Glutamatergic neuron (in vitro differentiated cells): ENCODE results near the gene RECQL. TPM values are rescaled to one million over a fixed set of nuclear protein-coding genes. Genes with fewer than 3 reads are reported as not detected.

Experiments
- DNase-seq: peaks from one replicate; pipeline ENCODE4 v3.0.0; 2022
- H3K27ac Mint-ChIP-seq: one replicate; pipeline ENCODE4 v1.8.0; 2020; ENCODE audit warnings: mild to moderate bottlenecking, mixed read lengths, inconsistent platforms; ENCODE audit not compliant: unreplicated experiment
- H3K27me3 Mint-ChIP-seq: one replicate; pipeline ENCODE4 v1.8.0; 2020; ENCODE audit warnings: mild to moderate bottlenecking, moderate library complexity, mixed read lengths, inconsistent platforms; ENCODE audit not compliant: unreplicated experiment
- H3K36me3 Mint-ChIP-seq: one replicate; pipeline ENCODE4 v1.8.0; 2020; ENCODE audit warnings: mild to moderate bottlenecking, mixed read lengths, inconsistent platforms; ENCODE audit not compliant: unreplicated experiment
- H3K4me1 Mint-ChIP-seq: one replicate; pipeline ENCODE4 v1.8.0; 2020; ENCODE audit warnings: mild to moderate bottlenecking, low read depth, mixed read lengths, inconsistent platforms; ENCODE audit not compliant: unreplicated experiment
- H3K4me3 Mint-ChIP-seq: one replicate; pipeline ENCODE4 v1.8.0; 2020; ENCODE audit warnings: mild to moderate bottlenecking, mixed read lengths, inconsistent platforms; ENCODE audit not compliant: unreplicated experiment
- H3K9me3 Mint-ChIP-seq: one replicate; pipeline ENCODE4 v1.8.0; 2020; ENCODE audit warnings: mild to moderate bottlenecking, moderate library complexity, mixed read lengths, inconsistent platforms; ENCODE audit not compliant: unreplicated experiment
- long read RNA-seq: library from polyadenylated mRNA; unstranded; transcript quantifications from one replicate; pipeline ENCODE4 v2.0.0, GENCODE V29; 2020; ENCODE audit not compliant: unreplicated experiment
- total RNA-seq: library from RNA; stranded (reverse); fragmentation: NEBNext Ultra II Directional; extraction: Animal tissue kit (Norgen Biotek cat#: 25700); gene quantifications from one replicate; pipeline ENCODE4 v1.2.1, GENCODE V29; 2021; ENCODE audit not compliant: unreplicated experiment
- TF ChIP-seq, protein P1 (sequence below): fragments of 200-600 bp; sonication (generic); IDR thresholded peaks from one replicate; pipeline ENCODE4 v1.5.0; 2021; ENCODE audit not compliant: partially characterized antibody, unreplicated experiment

The RECQL gene, protein sequence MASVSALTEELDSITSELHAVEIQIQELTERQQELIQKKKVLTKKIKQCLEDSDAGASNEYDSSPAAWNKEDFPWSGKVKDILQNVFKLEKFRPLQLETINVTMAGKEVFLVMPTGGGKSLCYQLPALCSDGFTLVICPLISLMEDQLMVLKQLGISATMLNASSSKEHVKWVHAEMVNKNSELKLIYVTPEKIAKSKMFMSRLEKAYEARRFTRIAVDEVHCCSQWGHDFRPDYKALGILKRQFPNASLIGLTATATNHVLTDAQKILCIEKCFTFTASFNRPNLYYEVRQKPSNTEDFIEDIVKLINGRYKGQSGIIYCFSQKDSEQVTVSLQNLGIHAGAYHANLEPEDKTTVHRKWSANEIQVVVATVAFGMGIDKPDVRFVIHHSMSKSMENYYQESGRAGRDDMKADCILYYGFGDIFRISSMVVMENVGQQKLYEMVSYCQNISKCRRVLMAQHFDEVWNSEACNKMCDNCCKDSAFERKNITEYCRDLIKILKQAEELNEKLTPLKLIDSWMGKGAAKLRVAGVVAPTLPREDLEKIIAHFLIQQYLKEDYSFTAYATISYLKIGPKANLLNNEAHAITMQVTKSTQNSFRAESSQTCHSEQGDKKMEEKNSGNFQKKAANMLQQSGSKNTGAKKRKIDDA
- 20.0 TPM for total RNA-seq
- long read RNA-seq, partial matches to known transcripts, result 1 of 10 reads
- long read RNA-seq, other reads (novel, unspliced or antisense), result 3 of 10 reads

DNA sequence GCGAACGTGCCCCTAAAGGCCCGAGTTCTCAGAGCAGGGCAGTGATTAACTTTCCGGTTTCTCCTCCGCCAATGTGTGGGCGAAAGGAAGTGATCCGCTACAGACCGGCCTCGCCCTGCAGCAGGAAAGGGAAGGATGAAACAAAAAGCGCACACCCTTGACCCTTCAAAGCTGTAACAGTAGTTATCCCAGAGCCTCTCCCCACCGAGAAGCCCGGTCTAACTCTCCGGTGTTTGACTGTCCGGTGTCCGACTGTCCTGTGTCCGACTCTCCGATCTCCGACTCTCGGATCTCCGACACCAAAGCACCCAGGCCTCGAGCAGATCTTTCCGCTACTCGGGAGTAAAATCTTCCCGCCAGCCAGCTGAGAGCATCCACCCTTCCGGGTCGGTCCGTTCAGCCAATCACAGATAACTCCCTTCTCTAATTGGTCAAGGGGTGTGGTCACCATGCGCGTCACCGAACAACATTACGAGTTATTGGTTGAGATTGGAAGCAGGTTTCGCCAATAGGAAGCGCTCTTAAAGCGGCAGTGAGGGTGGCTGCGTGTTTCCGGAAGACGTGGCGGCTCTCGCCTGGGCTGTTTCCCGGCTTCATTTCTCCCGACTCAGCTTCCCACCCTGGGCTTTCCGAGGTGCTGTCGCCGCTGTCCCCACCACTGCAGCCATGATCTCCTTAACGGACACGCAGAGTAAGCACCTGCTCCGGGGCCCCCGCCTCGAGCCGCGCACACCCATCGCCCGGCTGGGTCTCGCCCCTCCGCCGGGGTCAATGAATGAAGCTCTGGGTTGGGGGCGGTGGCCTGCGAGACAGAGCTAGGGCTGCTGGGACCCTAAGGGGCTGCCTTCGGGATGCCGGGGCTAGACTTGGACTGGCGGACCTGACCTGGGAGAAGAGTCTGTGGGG is at the start of gene RECQL, which contains the start of gene GOLT1B:
RECQL (minus strand) TSS at position 378 of the 906 bp plus-strand sequence. CDS start 2,065 bp downstream, outside the sequence.
GOLT1B (plus strand) TSS at position 532 of the 906 bp plus-strand sequence; CDS start at position 667, 135 bp downstream.
- no peaks in the 10 kb centered on the region for H3K36me3 Mint-ChIP-seq
- TF ChIP-seq, protein P1, sequence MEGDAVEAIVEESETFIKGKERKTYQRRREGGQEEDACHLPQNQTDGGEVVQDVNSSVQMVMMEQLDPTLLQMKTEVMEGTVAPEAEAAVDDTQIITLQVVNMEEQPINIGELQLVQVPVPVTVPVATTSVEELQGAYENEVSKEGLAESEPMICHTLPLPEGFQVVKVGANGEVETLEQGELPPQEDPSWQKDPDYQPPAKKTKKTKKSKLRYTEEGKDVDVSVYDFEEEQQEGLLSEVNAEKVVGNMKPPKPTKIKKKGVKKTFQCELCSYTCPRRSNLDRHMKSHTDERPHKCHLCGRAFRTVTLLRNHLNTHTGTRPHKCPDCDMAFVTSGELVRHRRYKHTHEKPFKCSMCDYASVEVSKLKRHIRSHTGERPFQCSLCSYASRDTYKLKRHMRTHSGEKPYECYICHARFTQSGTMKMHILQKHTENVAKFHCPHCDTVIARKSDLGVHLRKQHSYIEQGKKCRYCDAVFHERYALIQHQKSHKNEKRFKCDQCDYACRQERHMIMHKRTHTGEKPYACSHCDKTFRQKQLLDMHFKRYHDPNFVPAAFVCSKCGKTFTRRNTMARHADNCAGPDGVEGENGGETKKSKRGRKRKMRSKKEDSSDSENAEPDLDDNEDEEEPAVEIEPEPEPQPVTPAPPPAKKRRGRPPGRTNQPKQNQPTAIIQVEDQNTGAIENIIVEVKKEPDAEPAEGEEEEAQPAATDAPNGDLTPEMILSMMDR, result no peak
- DNase-seq, result peak; percentile 83
- peaks cover 1% of the 10 kb centered on the region for H3K27me3 Mint-ChIP-seq
- peaks cover 2% of the 10 kb centered on the region for H3K4me1 Mint-ChIP-seq
- H3K4me3 Mint-ChIP-seq, result no peak within 1 kb of the TSS
- no peak within 1 kb of the TSS for H3K27ac Mint-ChIP-seq
- H3K9me3 Mint-ChIP-seq, result peaks cover 3% of the 10 kb centered on the region

DNA sequence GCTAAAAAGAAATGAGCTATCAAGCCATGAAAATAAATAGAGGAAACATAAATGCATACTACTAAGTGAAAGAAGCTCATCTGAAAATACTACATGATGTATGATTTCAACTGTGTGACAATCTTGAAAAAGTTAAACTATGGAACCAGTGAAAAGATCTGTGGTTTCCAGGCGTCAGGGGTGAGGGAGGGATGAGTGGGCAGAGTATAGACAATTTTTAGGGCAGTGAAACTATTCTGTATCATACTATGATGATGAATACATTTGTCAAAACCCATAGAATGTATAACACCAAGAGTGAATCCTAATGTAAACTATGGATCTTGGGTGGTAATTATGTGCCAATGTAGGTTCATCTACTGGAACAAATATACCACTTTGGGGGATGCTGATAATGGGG is 46.0 kb upstream of the RECQL start:
- no peaks in the 10 kb centered on the region for H3K9me3 Mint-ChIP-seq
- H3K27ac Mint-ChIP-seq, result no peak overlapping the region
- no peaks in the 10 kb centered on the region for H3K27me3 Mint-ChIP-seq
- no peaks in the 10 kb centered on the region for H3K4me1 Mint-ChIP-seq
- TF ChIP-seq, protein P1, result no peak
- DNase-seq, result no peak
- H3K36me3 Mint-ChIP-seq, result no peaks in the 10 kb centered on the region
- H3K4me3 Mint-ChIP-seq, result no peak overlapping the region

DNA sequence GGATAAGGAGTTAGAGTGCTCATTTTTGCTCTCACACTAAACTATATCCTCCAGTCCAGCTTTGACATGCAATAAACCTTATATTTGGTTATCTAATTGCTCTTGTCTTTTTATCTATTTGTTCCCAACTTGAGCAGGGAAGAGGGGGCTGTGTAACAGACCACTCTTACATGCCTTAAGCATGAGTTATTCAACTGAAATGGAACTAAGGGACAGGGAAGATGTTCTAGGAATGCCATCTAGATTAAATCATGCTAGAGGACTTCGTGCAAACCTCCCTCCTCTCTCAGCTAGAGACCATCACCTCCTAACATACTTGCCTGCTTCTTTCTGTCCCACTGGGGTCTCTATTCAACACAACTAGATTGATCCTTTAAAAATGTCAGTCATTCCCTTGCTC is 45.3 kb upstream of the RECQL start:
- Mint-ChIP-seq H3K9me3 (no peaks in the 10 kb centered on the region), H3K4me3 (no peak overlapping the region), H3K36me3 (no peaks in the 10 kb centered on the region), H3K27me3 (no peaks in the 10 kb centered on the region), H3K27ac (no peak overlapping the region), H3K4me1 (no peaks in the 10 kb centered on the region)
- no peak for DNase-seq
- TF ChIP-seq, protein P1, result no peak

DNA sequence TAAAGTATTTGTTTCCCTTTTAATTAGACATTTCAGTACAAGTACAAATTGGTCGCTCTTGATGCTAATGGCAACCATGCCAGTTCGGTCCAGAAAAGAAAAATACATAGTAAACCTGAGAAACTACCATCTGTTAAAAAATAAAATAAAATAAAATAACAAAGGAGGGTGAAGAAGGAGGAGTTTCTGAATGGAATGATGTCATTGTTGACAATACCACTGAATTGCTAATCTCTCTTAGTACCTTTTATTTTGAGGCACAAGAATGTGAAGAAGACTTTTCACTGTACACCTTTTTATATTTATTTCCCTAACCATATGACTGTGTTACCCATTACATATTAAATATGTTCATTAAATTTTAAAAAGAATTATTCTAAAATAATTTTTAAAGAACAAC is 44.1 kb upstream of the RECQL start:
- no peak for DNase-seq
- no peaks in the 10 kb centered on the region for H3K36me3 Mint-ChIP-seq
- H3K27ac Mint-ChIP-seq, result no peak overlapping the region
- no peaks in the 10 kb centered on the region for H3K9me3 Mint-ChIP-seq
- no peaks in the 10 kb centered on the region for H3K27me3 Mint-ChIP-seq
- TF ChIP-seq, protein P1, result no peak
- H3K4me3 Mint-ChIP-seq, result no peak overlapping the region
- no peaks in the 10 kb centered on the region for H3K4me1 Mint-ChIP-seq
